WERI-Rb-1 (cell line): Measurements from ENCODE around the gene ACAD9.

Experiments used
- DNase-seq: peaks from one replicate; pipeline ENCODE4 v3.0.0-alpha.2; 2020
- H3K27ac ChIP-seq: fragments of 250-450 bp; sonication (Bioruptor Pico); 2 replicates; pipeline ENCODE4 v1.5.1; 2020; ENCODE audit warnings: mild to moderate bottlenecking, moderate library complexity
- H3K27me3 ChIP-seq: fragments of 250-450 bp; sonication (Bioruptor Pico); 2 replicates; pipeline ENCODE4 v1.5.1; 2021; ENCODE audit warnings: mild to moderate bottlenecking, low read depth, moderate library complexity; ENCODE audit not compliant: insufficient read depth, severe bottlenecking
- H3K36me3 ChIP-seq: fragments of 250-450 bp; sonication (Bioruptor Pico); 2 replicates; pipeline ENCODE4 v1.5.1; 2020; ENCODE audit warnings: mild to moderate bottlenecking, moderate library complexity
- H3K4me3 ChIP-seq: 2 replicates; pipeline ENCODE4 v1.5.1; 2011; ENCODE audit warnings: low read depth, mild to moderate bottlenecking, control low read depth, low read length
- H3K9me3 ChIP-seq: fragments of 250-450 bp; sonication (Bioruptor Pico); 2 replicates; pipeline ENCODE4 v1.5.1; 2021; ENCODE audit warnings: mild to moderate bottlenecking, moderate library complexity; ENCODE audit not compliant: severe bottlenecking
- CTCF ChIP-seq: IDR thresholded peaks from 2 replicates; pipeline ENCODE4 v1.5.1; 2011; ENCODE audit warnings: low read depth, mild to moderate bottlenecking, control low read depth, inconsistent platforms, low read length

The ACAD9 gene

DNA sequence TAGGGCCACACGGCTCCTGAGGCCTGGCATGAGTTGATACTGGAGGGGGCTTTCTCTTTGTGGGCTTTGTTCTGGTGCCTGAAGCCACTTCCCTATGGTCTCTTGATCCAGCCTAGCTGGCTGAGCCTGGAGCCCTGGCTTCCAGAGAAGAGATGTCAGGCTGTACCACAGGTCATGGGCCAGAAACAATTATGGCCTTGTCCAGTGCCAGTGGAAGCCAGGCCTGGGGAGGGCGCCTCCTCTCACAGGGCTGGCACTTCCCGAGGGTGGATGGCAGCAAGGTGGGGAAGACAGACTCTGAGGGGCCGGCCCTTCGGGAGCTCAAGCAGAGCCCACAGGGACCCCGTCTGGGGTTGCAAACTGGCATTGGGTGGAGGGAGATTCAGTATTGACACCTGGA is 34.9 kb upstream of the ACAD9 start:
- no peaks in the 10 kb centered on the region for H3K27me3 ChIP-seq
- H3K27ac ChIP-seq = no peak overlapping the region
- no peak for TF ChIP-seq CTCF
- H3K9me3 ChIP-seq = no peaks in the 10 kb centered on the region
- no peak overlapping the region for H3K4me3 ChIP-seq
- no peaks in the 10 kb centered on the region for H3K36me3 ChIP-seq
- DNase-seq = no peak

DNA sequence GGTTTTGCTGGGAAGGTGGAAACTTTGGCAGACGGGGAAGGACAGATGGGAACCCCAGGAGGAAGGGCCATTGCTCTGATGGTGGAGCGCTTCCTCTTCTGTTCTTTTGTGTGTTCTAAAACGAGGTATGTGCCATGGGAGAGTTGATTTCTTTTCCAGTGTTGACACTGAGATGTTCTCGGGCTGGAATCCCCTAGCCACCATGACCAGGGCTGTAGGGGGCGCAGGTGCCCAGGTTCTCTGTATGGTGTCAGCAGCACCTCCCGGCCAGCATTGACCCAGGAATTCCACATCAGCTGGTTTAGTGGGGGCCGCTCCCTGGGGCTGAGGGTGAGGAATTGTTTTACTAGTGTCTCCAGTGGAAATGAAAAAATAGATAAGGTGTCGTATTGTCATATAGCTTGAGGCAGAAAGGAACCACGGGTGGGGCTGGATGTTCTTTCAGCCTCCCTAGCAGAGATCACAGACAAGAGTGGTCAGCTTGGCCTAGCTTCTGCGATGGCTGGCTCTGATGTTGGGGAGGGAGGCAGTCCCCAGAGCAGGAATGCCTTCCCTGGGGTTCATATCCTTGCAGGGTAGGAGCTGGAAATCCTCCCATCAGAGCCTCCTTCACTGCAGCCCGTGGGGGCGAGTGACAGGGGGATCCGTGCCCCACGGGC is 34.2 kb upstream of the ACAD9 start:
- H3K4me3 ChIP-seq = peak overlapping the region; percentile 49
- no peaks in the 10 kb centered on the region for H3K27me3 ChIP-seq
- TF ChIP-seq CTCF = peak; percentile 73
- H3K36me3 ChIP-seq = no peaks in the 10 kb centered on the region
- DNase-seq = peak; percentile 58
- no peaks in the 10 kb centered on the region for H3K9me3 ChIP-seq
- no peak overlapping the region for H3K27ac ChIP-seq

- DNase-seq = peak; percentile 86
- Histone ChIP-seq H3K27me3 (no peaks in the 10 kb centered on the region), H3K27ac (peak overlapping the region; percentile 26; the same call in 1 of the 2 replicates), H3K9me3 (no peaks in the 10 kb centered on the region), H3K36me3 (no peaks in the 10 kb centered on the region), H3K4me3 (peak overlapping the region; percentile 49)
- peak; percentile 75 for TF ChIP-seq CTCF
These were observed 33.5 kb upstream of the ACAD9 start for GRCh38 chr3:128845778-128846485.

DNA sequence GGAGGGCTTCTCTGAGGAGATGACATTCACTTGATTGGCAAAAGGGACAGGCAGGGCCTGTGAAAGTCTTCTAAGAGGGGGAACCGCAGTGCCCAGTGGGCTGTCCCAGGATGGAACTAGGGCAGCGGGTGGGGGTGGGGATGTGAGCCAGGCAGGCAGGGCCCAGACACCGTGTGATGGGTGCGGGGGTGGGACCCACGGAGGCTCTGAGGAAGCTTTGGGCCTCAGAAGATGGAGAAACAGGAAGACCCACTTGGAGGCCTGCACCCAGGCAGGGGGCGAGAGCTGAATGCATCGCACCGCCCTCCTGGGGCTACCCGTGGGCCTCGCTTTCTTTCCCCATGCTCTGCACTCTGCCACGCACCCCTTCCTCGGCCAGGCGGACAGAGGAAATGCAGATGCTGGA is 32.9 kb upstream of the ACAD9 start:
- peak overlapping the region; percentile 49 for H3K4me3 ChIP-seq
- no peak for TF ChIP-seq CTCF

GRCh38 chr3:128847666-128848370 is 31.6 kb upstream of the ACAD9 start:
- no peaks in the 10 kb centered on the region for H3K36me3 ChIP-seq
- no peak overlapping the region for H3K27ac ChIP-seq
- no peaks in the 10 kb centered on the region for H3K27me3 ChIP-seq
- no peak for TF ChIP-seq CTCF
- DNase-seq = no peak
- no peak overlapping the region for H3K4me3 ChIP-seq
- no peaks in the 10 kb centered on the region for H3K9me3 ChIP-seq

More for the DNA sequence above, 32.9 kb upstream of the ACAD9 start:
- Histone ChIP-seq H3K9me3 (no peaks in the 10 kb centered on the region), H3K36me3 (no peaks in the 10 kb centered on the region), H3K27ac (no peak overlapping the region), H3K27me3 (no peaks in the 10 kb centered on the region)
- DNase-seq = no peak
